Liver (tissue), 9 donors: ENCODE results near the gene CEP164. TPM values are rescaled to one million over a fixed set of nuclear protein-coding genes. Genes with fewer than 3 reads are reported as not detected.

ENCODE experiments used
- DNase-seq: peaks from one replicate; pipeline ENCODE4 v3.0.0-alpha.2; 2017; ENCODE audit warnings: low spot score
- H3K27ac ChIP-seq, 2 donors: one replicate each; pipeline ENCODE4 v1.7.0; 2013; ENCODE audit warnings: inconsistent platforms in 2 of 2, low read length in 2 of 2, control low read depth in 1 of 2, low read depth in 1 of 2, mild to moderate bottlenecking in 1 of 2
- H3K27me3 ChIP-seq, 4 donors: one replicate each; pipeline versions ENCODE4 v1.6.1 to v1.7.0; 2013; ENCODE audit warnings: low read length in 3 of 4, inconsistent platforms in 1 of 4, mild to moderate bottlenecking in 1 of 4, moderate library complexity in 1 of 4; ENCODE audit not compliant: control insufficient read depth in 4 of 4, insufficient read depth in 4 of 4
- H3K36me3 ChIP-seq, 4 donors: one replicate each; pipeline versions ENCODE4 v1.6.1 to v1.7.0; 2013; ENCODE audit warnings: low read length in 3 of 4, mild to moderate bottlenecking in 3 of 4, low read depth in 1 of 4, moderate library complexity in 1 of 4; ENCODE audit not compliant: control insufficient read depth in 4 of 4, insufficient read depth in 3 of 4
- H3K4me1 ChIP-seq, 4 donors: one replicate each; pipeline versions ENCODE4 v1.6.1 to v1.7.0; 2013; ENCODE audit warnings: low read length in 3 of 4, mild to moderate bottlenecking in 3 of 4, moderate library complexity in 1 of 4; ENCODE audit not compliant: control insufficient read depth in 4 of 4, insufficient read depth in 4 of 4
- H3K4me3 ChIP-seq, 3 donors: one replicate each; pipeline versions ENCODE4 v1.6.1 to v1.7.0; 2013; ENCODE audit warnings: low read length in 3 of 3, control low read depth in 1 of 3, low read depth in 1 of 3, mild to moderate bottlenecking in 1 of 3
- H3K9ac ChIP-seq, 2 donors: one replicate each; pipeline ENCODE4 v1.7.0; 2013; ENCODE audit warnings: low read length in 2 of 2, mild to moderate bottlenecking in 2 of 2, moderate library complexity in 2 of 2, control low read depth in 1 of 2, low read depth in 1 of 2
- H3K9me3 ChIP-seq, 4 donors: one replicate each; pipeline versions ENCODE4 v1.6.1 to v1.7.0; 2013; ENCODE audit warnings: low read length in 3 of 4; ENCODE audit not compliant: control insufficient read depth in 4 of 4
- EGR1 ChIP-seq, 2 donors: IDR thresholded peaks; 2 replicates each; pipeline ENCODE4 v1.6.1; 2016 to 2018; ENCODE audit warnings: antibody characterized with exemption in 2 of 2, low read depth in 2 of 2
- FOXA1 ChIP-seq: IDR thresholded peaks from 2 replicates; pipeline ENCODE4 v1.6.1; 2016; ENCODE audit warnings: antibody characterized with exemption
- FOXA2 ChIP-seq: IDR thresholded peaks from 2 replicates; pipeline ENCODE4 v1.6.1; 2016; ENCODE audit warnings: antibody characterized with exemption
- GABPA ChIP-seq, 2 donors: IDR thresholded peaks in 1 of 2; conservative IDR thresholded peaks in 1 of 2; 2 replicates each; pipeline ENCODE4 v1.6.1; 2016; ENCODE audit warnings: antibody characterized with exemption in 2 of 2, mild to moderate bottlenecking in 1 of 2, moderate library complexity in 1 of 2
- HNF4A ChIP-seq, 2 donors: conservative IDR thresholded peaks; 2 replicates each; pipeline ENCODE4 v1.6.1; 2016; ENCODE audit warnings: antibody characterized with exemption in 2 of 2, mild to moderate bottlenecking in 2 of 2
- HNF4G ChIP-seq: IDR thresholded peaks from 2 replicates; pipeline ENCODE4 v1.6.1; 2016; ENCODE audit warnings: antibody characterized with exemption
- JUND ChIP-seq, 2 donors: IDR thresholded peaks; 2 replicates each; pipeline ENCODE4 v1.6.1; 2016; ENCODE audit warnings: antibody characterized with exemption in 2 of 2
- MAX ChIP-seq: IDR thresholded peaks from 2 replicates; pipeline ENCODE4 v1.6.1; 2016; ENCODE audit warnings: antibody characterized with exemption
- NR2F2 ChIP-seq: IDR thresholded peaks from 2 replicates; pipeline ENCODE4 v1.6.1; 2016; ENCODE audit warnings: antibody characterized with exemption
- RAD21 ChIP-seq, 2 donors: IDR thresholded peaks; 2 replicates each; pipeline ENCODE4 v1.6.1; 2016; ENCODE audit warnings: antibody characterized with exemption in 2 of 2, mild to moderate bottlenecking in 2 of 2
- RXRA ChIP-seq, 2 donors: IDR thresholded peaks; 2 replicates each; pipeline ENCODE4 v1.6.1; 2017 to 2018; ENCODE audit warnings: antibody characterized with exemption in 2 of 2, mild to moderate bottlenecking in 1 of 2
- SP1 ChIP-seq: IDR thresholded peaks from 2 replicates; pipeline ENCODE4 v1.6.1; 2018; ENCODE audit warnings: antibody characterized with exemption, mild to moderate bottlenecking
- TAF1 ChIP-seq: conservative IDR thresholded peaks from 2 replicates; pipeline ENCODE4 v1.6.1; 2016; ENCODE audit warnings: antibody characterized with exemption, mild to moderate bottlenecking
- YY1 ChIP-seq: IDR thresholded peaks from 2 replicates; pipeline ENCODE4 v1.6.1; 2016; ENCODE audit warnings: antibody characterized with exemption, mild to moderate bottlenecking
- ZBTB33 ChIP-seq: IDR thresholded peaks from 2 replicates; pipeline ENCODE4 v1.6.1; 2016; ENCODE audit warnings: antibody characterized with exemption
- WGBS: extraction: QIAGEN DNeasy Blood & Tissue Kit; methylation state at CpG from one replicate; pipeline ENCODE4 v1.1.7; 2013; 5-methylcytosine and 5-hydroxymethylcytosine counted together
- polyA plus RNA-seq, 2 donors: library from polyadenylated mRNA; stranded (reverse) in 1 of 2; unstranded in 1 of 2; fragments of 200-250 nt in 1 of 2; fragments of >200 nt in 1 of 2; fragmentation: Nextera tagmentation in 1 of 2; extraction: Ambion mirVana in 1 of 2; gene quantifications; one replicate each; pipeline versions ENCODE4 v1.2.1 to v1.2.3, GENCODE V29; 2013 to 2015
- total RNA-seq, 2 donors: library from RNA; depleted of rRNA; stranded (reverse); fragments of >200 nt; gene quantifications; one replicate each; pipeline ENCODE4 v1.2.3, GENCODE V29; 2014
- TF ChIP-seq, protein P1 (sequence below): IDR thresholded peaks from 2 replicates; pipeline ENCODE4 v1.6.1; 2016; ENCODE audit warnings: antibody characterized with exemption, mild to moderate bottlenecking
- TF ChIP-seq, protein P2 (sequence below): fragments of 150-350 bp; IDR thresholded peaks from 2 replicates; pipeline ENCODE4 v1.5.1; 2017; ENCODE audit warnings: improper control_type of control experiment, low read depth, low read length; ENCODE audit not compliant: missing input control
- TF ChIP-seq, protein P3 (sequence below): IDR thresholded peaks from 2 replicates; pipeline ENCODE4 v1.6.1; 2016; ENCODE audit warnings: antibody characterized with exemption
- donor health status: healthy.
- donor health status: healthy.
- donor health status: healthy.
- donor health status: healthy.
- donor health status: healthy.

CEP164 gene
- total and polyA plus RNA-seq, 4 donors, result 4.1 to 12.3 (median 5.9) TPM

DNA sequence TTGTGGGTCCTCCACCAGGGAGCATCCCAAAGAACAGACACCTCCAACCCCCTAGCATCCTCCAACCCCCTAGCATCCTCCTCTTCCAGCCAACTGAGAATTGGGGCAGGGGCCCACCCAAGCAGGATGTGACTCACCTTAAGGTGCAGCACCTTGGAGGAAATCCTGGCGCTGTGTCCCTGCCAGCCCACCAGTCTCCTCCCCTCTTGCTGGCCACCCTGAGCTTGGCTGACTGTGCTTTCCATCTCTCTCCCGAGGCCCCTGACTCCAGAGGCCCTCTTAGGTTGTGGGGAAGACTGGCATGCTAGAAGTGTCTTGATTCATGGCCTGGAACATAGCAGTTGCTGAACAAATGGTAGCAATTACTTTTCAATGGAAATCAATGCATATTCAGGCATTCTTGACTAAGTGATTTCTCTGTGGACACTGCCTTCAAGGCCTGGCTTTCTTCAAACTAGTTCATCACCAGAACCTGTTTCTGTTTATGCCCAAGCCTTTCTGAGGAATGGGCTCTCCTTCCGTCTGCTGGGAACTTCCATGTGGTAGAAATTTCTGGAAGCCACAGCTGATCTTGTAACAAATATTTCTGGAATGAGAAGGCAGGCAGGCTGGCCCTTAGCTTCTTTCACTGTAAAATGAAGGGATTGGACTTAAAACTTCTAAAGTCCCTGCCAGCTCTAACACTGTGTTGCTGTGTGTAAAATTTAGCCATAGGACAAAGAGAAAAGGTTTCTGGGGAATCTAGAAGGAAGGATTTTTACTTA, 60.5 kb downstream of the CEP164 start:
- no peaks in the 10 kb centered on the region for H3K9me3 ChIP-seq
- no peaks in the 10 kb centered on the region for H3K4me1 ChIP-seq
- H3K27ac ChIP-seq, result no peak overlapping the region
- DNase-seq, result no peak
- 97% methylated on average over 3 of the region's 3 CpGs for WGBS
- no peak overlapping the region for H3K9ac ChIP-seq
- H3K36me3 ChIP-seq, result peaks cover 11 to 63% (median 23%) of the 10 kb centered on the region in 4 donors
- no peak overlapping the region for H3K4me3 ChIP-seq
- TF ChIP-seq GABPA (IDR thresholded peaks at IDR 0.05 in 1 of 2, conservative IDR thresholded peaks at IDR 0.05 in 1 of 2) (no peak), FOXA1 (no peak), EGR1 (IDR thresholded peaks at IDR 0.05; ENCODE audit: low read depth in 2 of 2) (no peak), RXRA (IDR thresholded peaks at IDR 0.05) (no peak), NR2F2 (no peak), JUND (IDR thresholded peaks at IDR 0.05) (no peak), YY1 (no peak), ZBTB33 (no peak), HNF4A (conservative IDR thresholded peaks at IDR 0.05) (no peak), MAX (no peak), FOXA2 (no peak), HNF4G (no peak), TAF1 (no peak), SP1 (no peak), RAD21 (IDR thresholded peaks at IDR 0.05) (no peak)
- TF ChIP-seq, protein P1, sequence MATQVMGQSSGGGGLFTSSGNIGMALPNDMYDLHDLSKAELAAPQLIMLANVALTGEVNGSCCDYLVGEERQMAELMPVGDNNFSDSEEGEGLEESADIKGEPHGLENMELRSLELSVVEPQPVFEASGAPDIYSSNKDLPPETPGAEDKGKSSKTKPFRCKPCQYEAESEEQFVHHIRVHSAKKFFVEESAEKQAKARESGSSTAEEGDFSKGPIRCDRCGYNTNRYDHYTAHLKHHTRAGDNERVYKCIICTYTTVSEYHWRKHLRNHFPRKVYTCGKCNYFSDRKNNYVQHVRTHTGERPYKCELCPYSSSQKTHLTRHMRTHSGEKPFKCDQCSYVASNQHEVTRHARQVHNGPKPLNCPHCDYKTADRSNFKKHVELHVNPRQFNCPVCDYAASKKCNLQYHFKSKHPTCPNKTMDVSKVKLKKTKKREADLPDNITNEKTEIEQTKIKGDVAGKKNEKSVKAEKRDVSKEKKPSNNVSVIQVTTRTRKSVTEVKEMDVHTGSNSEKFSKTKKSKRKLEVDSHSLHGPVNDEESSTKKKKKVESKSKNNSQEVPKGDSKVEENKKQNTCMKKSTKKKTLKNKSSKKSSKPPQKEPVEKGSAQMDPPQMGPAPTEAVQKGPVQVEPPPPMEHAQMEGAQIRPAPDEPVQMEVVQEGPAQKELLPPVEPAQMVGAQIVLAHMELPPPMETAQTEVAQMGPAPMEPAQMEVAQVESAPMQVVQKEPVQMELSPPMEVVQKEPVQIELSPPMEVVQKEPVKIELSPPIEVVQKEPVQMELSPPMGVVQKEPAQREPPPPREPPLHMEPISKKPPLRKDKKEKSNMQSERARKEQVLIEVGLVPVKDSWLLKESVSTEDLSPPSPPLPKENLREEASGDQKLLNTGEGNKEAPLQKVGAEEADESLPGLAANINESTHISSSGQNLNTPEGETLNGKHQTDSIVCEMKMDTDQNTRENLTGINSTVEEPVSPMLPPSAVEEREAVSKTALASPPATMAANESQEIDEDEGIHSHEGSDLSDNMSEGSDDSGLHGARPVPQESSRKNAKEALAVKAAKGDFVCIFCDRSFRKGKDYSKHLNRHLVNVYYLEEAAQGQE, result no peak
- TF ChIP-seq, protein P2, sequence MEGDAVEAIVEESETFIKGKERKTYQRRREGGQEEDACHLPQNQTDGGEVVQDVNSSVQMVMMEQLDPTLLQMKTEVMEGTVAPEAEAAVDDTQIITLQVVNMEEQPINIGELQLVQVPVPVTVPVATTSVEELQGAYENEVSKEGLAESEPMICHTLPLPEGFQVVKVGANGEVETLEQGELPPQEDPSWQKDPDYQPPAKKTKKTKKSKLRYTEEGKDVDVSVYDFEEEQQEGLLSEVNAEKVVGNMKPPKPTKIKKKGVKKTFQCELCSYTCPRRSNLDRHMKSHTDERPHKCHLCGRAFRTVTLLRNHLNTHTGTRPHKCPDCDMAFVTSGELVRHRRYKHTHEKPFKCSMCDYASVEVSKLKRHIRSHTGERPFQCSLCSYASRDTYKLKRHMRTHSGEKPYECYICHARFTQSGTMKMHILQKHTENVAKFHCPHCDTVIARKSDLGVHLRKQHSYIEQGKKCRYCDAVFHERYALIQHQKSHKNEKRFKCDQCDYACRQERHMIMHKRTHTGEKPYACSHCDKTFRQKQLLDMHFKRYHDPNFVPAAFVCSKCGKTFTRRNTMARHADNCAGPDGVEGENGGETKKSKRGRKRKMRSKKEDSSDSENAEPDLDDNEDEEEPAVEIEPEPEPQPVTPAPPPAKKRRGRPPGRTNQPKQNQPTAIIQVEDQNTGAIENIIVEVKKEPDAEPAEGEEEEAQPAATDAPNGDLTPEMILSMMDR, result no peak
- TF ChIP-seq, protein P3, sequence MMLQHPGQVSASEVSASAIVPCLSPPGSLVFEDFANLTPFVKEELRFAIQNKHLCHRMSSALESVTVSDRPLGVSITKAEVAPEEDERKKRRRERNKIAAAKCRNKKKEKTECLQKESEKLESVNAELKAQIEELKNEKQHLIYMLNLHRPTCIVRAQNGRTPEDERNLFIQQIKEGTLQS, result no peak
- no peaks in the 10 kb centered on the region for H3K27me3 ChIP-seq
